Left lung (tissue), 10 donors: ENCODE results near the gene DPF1. TPM values are rescaled to one million over a fixed set of nuclear protein-coding genes. Genes with fewer than 3 reads are reported as not detected.

Experiments
- ATAC-seq: fragments of 200-7000 bp; cut with Tn5 transposase; one replicate; pipeline ENCODE4 v1.9.1; 2020; ENCODE audit warnings: moderate library complexity
- DNase-seq, 4 donors: peaks; one replicate each; pipeline ENCODE4 v3.0.0-alpha.2; 2013 to 2020
- H3K27ac ChIP-seq, 2 donors: fragments of 200-600 bp; sonication (generic) in 1 of 2; one replicate each; pipeline versions ENCODE4 v1.5.0 to v1.8.0; 2020 to 2021
- H3K27me3 ChIP-seq, 2 donors: fragments of 200-600 bp; sonication (generic) in 1 of 2; one replicate each; pipeline versions ENCODE4 v1.5.0 to v1.8.0; 2020 to 2021
- H3K36me3 ChIP-seq, 2 donors: fragments of 200-600 bp; sonication (generic) in 1 of 2; one replicate each; pipeline versions ENCODE4 v1.5.0 to v1.8.0; 2020 to 2021
- H3K4me1 ChIP-seq, 2 donors: fragments of 200-600 bp; one replicate each; pipeline ENCODE4 v1.8.0; 2021
- H3K4me3 ChIP-seq, 2 donors: fragments of 200-600 bp; sonication (generic) in 1 of 2; one replicate each; pipeline versions ENCODE4 v1.5.0 to v1.8.0; 2020 to 2021; ENCODE audit warnings: mild to moderate bottlenecking in 1 of 2
- H3K9me3 ChIP-seq, 2 donors: fragments of 200-600 bp; sonication (generic) in 1 of 2; one replicate each; pipeline versions ENCODE4 v1.5.0 to v1.8.0; 2020 to 2021
- CTCF ChIP-seq, 2 donors: fragments of 200-600 bp; sonication (generic) in 1 of 2; IDR thresholded peaks; one replicate each; pipeline versions ENCODE4 v1.5.0 to v1.8.0; 2021; ENCODE audit warnings: antibody characterized with exemption in 2 of 2
- intact Hi-C, 2 donors: fragments of 100-400 bp; cut with DNase I; formaldehyde crosslinking; loops; one replicate each; pipeline versions ENCODE4 v1.11.2 to v1.14.2; 2022
- polyA plus RNA-seq, 6 donors: library from polyadenylated mRNA; unstranded; fragments of 120-200 nt; gene quantifications; one replicate each; pipeline ENCODE4 v1.2.1, GENCODE V29; 2013; ENCODE audit not compliant: insufficient read length in 6 of 6
- total RNA-seq, 2 donors: library from RNA; stranded (reverse); fragmentation: NEBNext Ultra II Directional; extraction: Animal tissue kit (Norgen Biotek cat#: 25700); gene quantifications; one replicate each; pipeline ENCODE4 v1.2.1, GENCODE V29; 2021
- donor health status: DM: no; HTN: yes; CAD: no.
- donor health status: DM: no; HTN: no; CAD: no.

Gene DPF1
- total and polyA plus RNA-seq, 8 donors, result 0.39 to 4.3 (median 2.9) TPM

DNA sequence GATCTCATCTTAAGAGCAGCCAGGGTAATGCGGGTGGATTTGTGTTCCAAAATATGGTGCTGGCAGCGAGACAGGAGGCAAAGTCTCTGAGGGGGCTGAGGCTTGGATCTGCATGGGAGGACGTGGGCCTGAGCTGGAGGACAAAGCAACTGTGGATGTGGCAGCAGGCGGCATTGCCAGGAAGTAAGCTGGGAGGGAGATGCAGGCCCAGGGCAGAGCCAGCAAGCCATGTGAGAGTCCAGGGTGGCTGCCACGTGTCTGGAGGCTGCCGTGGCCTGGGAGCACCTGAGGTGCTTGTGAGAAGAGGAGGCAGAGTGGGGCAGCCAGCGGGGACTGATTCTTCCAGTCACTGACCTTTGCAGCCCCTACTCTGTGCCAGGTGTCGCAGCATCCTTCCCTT, 52.0 kb downstream of the DPF1 start:
- Histone ChIP-seq H3K4me1 (no peaks in the 10 kb centered on the region), H3K27ac (no peak overlapping the region), H3K4me3 (no peak overlapping the region), H3K27me3 (no peaks in the 10 kb centered on the region), H3K36me3 (peaks cover 0 to 40% of the 10 kb centered on the region in 2 donors), H3K9me3 (no peaks in the 10 kb centered on the region)
- ATAC-seq (no peak), DNase-seq (no peak)
- intact Hi-C loops, result no loop called here
- TF ChIP-seq CTCF (IDR thresholded peaks at IDR 0.05), result no peak

- DNase-seq (no peak), ATAC-seq (no peak)
- Histone ChIP-seq H3K9me3 (no peaks in the 10 kb centered on the region), H3K4me1 (no peaks in the 10 kb centered on the region), H3K4me3 (no peak overlapping the region), H3K36me3 (peaks cover 0 to 56% of the 10 kb centered on the region in 2 donors), H3K27ac (no peak overlapping the region), H3K27me3 (no peaks in the 10 kb centered on the region)
- intact Hi-C loops, result no loop called here
- no peak for TF ChIP-seq CTCF (IDR thresholded peaks at IDR 0.05)
These were observed 53.7 kb downstream of the DPF1 start for GRCh38 chr19:38170334-38170733.

DNA sequence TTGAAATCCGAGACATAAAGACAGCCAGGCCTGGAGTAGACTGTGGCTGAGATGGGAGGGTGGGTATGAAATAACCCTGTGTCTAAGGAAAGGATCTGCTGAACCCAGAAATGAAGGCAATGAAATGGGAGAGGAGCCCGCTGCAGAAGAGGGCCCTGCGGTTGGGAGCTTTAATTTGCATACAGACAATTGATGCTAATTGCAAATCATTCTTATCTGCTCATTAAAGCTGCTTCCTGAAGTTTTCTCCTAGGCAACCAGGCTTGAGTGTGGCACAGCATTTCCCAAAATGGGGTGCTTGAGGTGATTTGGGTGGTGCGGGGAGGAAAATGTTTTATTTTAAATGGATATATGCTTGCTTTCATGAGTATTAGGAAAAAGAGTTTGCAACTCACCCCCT, 55.4 kb downstream of the DPF1 start:
- ATAC-seq, result no peak
- no peaks in the 10 kb centered on the region for H3K9me3 ChIP-seq
- no peaks in the 10 kb centered on the region for H3K4me1 ChIP-seq
- no peak overlapping the region for H3K4me3 ChIP-seq
- H3K36me3 ChIP-seq, result peaks cover 0 to 68% of the 10 kb centered on the region in 2 donors
- no peak overlapping the region for H3K27ac ChIP-seq
- intact Hi-C loops, result no loop called here
- H3K27me3 ChIP-seq, result no peaks in the 10 kb centered on the region
- no peak for TF ChIP-seq CTCF (IDR thresholded peaks at IDR 0.05)
- DNase-seq, result no peak

- Histone ChIP-seq H3K4me3 (no peak overlapping the region), H3K36me3 (peaks cover 0 to 90% of the 10 kb centered on the region in 2 donors), H3K27me3 (no peaks in the 10 kb centered on the region), H3K27ac (no peak overlapping the region), H3K9me3 (peaks cover 0 to 13% of the 10 kb centered on the region in 2 donors), H3K4me1 (no peaks in the 10 kb centered on the region)
- no peak for ATAC-seq
- DNase-seq, result no peak
- no peak for TF ChIP-seq CTCF (IDR thresholded peaks at IDR 0.05)
- intact Hi-C loops, result no loop called here
These were observed 58.7 kb downstream of the DPF1 start for GRCh38 chr19:38165335-38165734.

GRCh38 chr19:38164526-38164925, 59.5 kb downstream of the DPF1 start:
- Histone ChIP-seq H3K9me3 (peaks cover 0 to 13% of the 10 kb centered on the region in 2 donors), H3K36me3 (peaks cover 0 to 91% of the 10 kb centered on the region in 2 donors), H3K4me1 (no peaks in the 10 kb centered on the region), H3K4me3 (no peak overlapping the region), H3K27ac (no peak overlapping the region), H3K27me3 (no peaks in the 10 kb centered on the region)
- no peak for DNase-seq
- no peak for TF ChIP-seq CTCF (IDR thresholded peaks at IDR 0.05)
- ATAC-seq, result no peak
- intact Hi-C loops, result no loop called here
